MCF 10A (cell line): ENCODE measurements around the gene ZNF786. TPM values are rescaled to one million over a fixed set of nuclear protein-coding genes. Genes with fewer than 3 reads are reported as not detected.

Experiments used
- Bru-seq: library from RNA; stranded (reverse); fragments of 400-500 nt; gene quantifications from one replicate; lab custom pipeline; 2021; lab: Mats Ljungman, UMichigan
- BruChase-seq, 2 experiments: library from RNA; stranded (reverse); fragments of 400-500 nt; gene quantifications; one replicate each; lab custom pipeline; 2021; lab: Mats Ljungman, UMichigan
- BruUV-seq: library from RNA; stranded (reverse); fragments of 400-500 nt; replicated peaks from 2 replicates; lab custom pipeline; 2021; lab: Mats Ljungman, UMichigan
- CTCF ChIA-PET: fragments of 300-600 bp; sonication (Branson Sonifier 250); formaldehyde crosslinking; extraction: SDS; loops from one replicate; lab custom pipeline; 2021; ENCODE audit warnings: antibody characterized with exemption, inconsistent platforms; lab: Yijun Ruan, JAX
- POLR2A ChIA-PET: fragments of 300-600, 350-650 bp; sonication (Branson Sonifier 250); formaldehyde crosslinking; extraction: SDS; loops from one replicate; lab custom pipeline; 2020; ENCODE audit warnings: antibody characterized with exemption, inconsistent platforms; lab: Yijun Ruan, JAX
- DNase-seq: peaks from one replicate; pipeline ENCODE4 v3.0.0-alpha.2; 2018; ENCODE audit not compliant: unreplicated experiment
- H3K27ac Mint-ChIP-seq: one replicate; pipeline ENCODE4 v1.8.0; 2022; ENCODE audit warnings: mild to moderate bottlenecking, low read depth, mixed read lengths; ENCODE audit not compliant: unreplicated experiment
- H3K27me3 Mint-ChIP-seq: one replicate; pipeline ENCODE4 v1.8.0; 2022; ENCODE audit warnings: mixed read lengths; ENCODE audit not compliant: insufficient read depth, unreplicated experiment
- H3K36me3 Mint-ChIP-seq: one replicate; pipeline ENCODE4 v1.8.0; 2022; ENCODE audit warnings: mild to moderate bottlenecking, moderate library complexity, mixed read lengths; ENCODE audit not compliant: insufficient read depth, unreplicated experiment
- H3K4me1 Mint-ChIP-seq: one replicate; pipeline ENCODE4 v1.8.0; 2022; ENCODE audit warnings: mixed read lengths; ENCODE audit not compliant: insufficient read depth, unreplicated experiment
- H3K4me3 Mint-ChIP-seq: one replicate; pipeline ENCODE4 v1.8.0; 2022; ENCODE audit warnings: mild to moderate bottlenecking, moderate library complexity, mixed read lengths; ENCODE audit not compliant: unreplicated experiment
- H3K9me3 Mint-ChIP-seq: one replicate; pipeline ENCODE4 v1.8.0; 2022; ENCODE audit warnings: mixed read lengths; ENCODE audit not compliant: unreplicated experiment
- intact Hi-C: fragments of 100-400 bp; cut with micrococcal nuclease; formaldehyde crosslinking; loops from 2 replicates; pipeline ENCODE4 v1.14.1; 2022
- long read RNA-seq: library from polyadenylated mRNA; stranded (forward); transcript quantifications from one replicate; pipeline ENCODE4 v2.0.0, GENCODE V29; 2022
- total RNA-seq: library from RNA; stranded (reverse); gene quantifications from 2 replicates; pipeline ENCODE4 v1.2.3, GENCODE V29; 2022
- TF ChIP-seq, protein P1 (sequence below): fragments of 200-600 bp; IDR thresholded peaks from one replicate; pipeline ENCODE4 v1.8.0; 2022; ENCODE audit warnings: antibody characterized with exemption, mild to moderate bottlenecking; ENCODE audit not compliant: unreplicated experiment

ZNF786 gene, protein sequence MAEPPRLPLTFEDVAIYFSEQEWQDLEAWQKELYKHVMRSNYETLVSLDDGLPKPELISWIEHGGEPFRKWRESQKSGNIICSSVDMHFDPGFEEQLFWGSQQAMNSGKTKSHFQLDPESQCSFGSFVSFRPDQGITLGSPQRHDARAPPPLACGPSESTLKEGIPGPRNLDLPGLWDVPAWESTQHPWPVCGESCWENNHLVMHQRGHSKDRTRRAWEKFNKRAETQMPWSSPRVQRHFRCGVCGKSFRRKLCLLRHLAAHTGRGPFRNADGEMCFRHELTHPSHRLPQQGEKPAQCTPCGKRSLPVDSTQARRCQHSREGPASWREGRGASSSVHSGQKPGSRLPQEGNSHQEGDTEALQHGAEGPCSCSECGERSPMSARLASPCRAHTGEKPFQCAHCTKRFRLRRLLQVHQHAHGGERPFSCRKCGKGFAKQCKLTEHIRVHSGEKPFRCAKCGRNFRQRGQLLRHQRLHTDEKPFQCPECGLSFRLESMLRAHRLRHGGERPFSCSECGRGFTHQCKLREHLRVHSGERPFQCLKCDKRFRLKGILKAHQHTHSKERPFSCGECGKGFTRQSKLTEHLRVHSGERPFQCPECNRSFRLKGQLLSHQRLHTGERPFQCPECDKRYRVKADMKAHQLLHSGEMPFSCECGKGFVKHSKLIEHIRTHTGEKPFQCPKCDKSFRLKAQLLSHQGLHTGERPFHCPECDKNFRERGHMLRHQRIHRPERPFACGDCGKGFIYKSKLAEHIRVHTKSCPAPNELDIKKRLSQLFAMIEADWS
- total RNA-seq = 5.6 and 6.7 TPM in 2 replicates
- percentile 58 among the genes with signal in this experiment for Bru-seq, nascent RNA
- percentile 49 among the genes with signal in this experiment for BruChase-seq, experiment 1, labeled RNA remaining after a 6-hour chase
- BruChase-seq, experiment 2, labeled RNA remaining after a 2-hour chase = percentile 57 among the genes with signal in this experiment
- long read RNA-seq, transcript ZNF786-201 (3 exons, 3,144 nt) = minor isoform, 5 of 16 reads
- long read RNA-seq, transcript ZNF786-202 (4 exons, 2,874 nt) = major isoform, 7 of 16 reads
- long read RNA-seq, partial matches to known transcripts = 0 of 16 reads
- long read RNA-seq, other reads (novel, unspliced or antisense) = 4 of 16 reads

GRCh38 chr7:149090397-149091195 lies at the start of gene ZNF786:
TSS of gene ZNF786 (minus strand) at chr7:149090718. CDS start at chr7:149090640, 78 bp downstream.
- Mint-ChIP-seq H3K36me3 (peaks cover 6% of the 10 kb centered on the region), H3K4me1 (peaks cover 6% of the 10 kb centered on the region), H3K9me3 (no peaks in the 10 kb centered on the region), H3K4me3 (peak within 1 kb of the TSS; percentile 98), H3K27ac (peak within 1 kb of the TSS; percentile 99), H3K27me3 (no peaks in the 10 kb centered on the region)
- peak; percentile 90 for DNase-seq
- ChIA-PET CTCF (interaction anchor here (0.6 to 0.9 kb wide), 17 partner anchors 20 to 1995 kb away, joined by 3 to 5 read pairs (median 3); no protein-coding TSS in a partner anchor), POLR2A (interaction anchor here (0.6 to 2.0 kb wide), 6 partner anchors 25 to 610 kb away, joined by 3 to 8 read pairs (median 4); partner anchors contain the start of genes PDIA4 and ZNF398)
- TF ChIP-seq, protein P1, sequence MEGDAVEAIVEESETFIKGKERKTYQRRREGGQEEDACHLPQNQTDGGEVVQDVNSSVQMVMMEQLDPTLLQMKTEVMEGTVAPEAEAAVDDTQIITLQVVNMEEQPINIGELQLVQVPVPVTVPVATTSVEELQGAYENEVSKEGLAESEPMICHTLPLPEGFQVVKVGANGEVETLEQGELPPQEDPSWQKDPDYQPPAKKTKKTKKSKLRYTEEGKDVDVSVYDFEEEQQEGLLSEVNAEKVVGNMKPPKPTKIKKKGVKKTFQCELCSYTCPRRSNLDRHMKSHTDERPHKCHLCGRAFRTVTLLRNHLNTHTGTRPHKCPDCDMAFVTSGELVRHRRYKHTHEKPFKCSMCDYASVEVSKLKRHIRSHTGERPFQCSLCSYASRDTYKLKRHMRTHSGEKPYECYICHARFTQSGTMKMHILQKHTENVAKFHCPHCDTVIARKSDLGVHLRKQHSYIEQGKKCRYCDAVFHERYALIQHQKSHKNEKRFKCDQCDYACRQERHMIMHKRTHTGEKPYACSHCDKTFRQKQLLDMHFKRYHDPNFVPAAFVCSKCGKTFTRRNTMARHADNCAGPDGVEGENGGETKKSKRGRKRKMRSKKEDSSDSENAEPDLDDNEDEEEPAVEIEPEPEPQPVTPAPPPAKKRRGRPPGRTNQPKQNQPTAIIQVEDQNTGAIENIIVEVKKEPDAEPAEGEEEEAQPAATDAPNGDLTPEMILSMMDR = peak; percentile 87
- BruUV-seq = no TSS peak
- intact Hi-C loops = loop anchor here (1.0 to 5.0 kb wide), 5 partner anchors 25 to 124 kb away; partner anchors contain the start of gene ZNF425

DNA sequence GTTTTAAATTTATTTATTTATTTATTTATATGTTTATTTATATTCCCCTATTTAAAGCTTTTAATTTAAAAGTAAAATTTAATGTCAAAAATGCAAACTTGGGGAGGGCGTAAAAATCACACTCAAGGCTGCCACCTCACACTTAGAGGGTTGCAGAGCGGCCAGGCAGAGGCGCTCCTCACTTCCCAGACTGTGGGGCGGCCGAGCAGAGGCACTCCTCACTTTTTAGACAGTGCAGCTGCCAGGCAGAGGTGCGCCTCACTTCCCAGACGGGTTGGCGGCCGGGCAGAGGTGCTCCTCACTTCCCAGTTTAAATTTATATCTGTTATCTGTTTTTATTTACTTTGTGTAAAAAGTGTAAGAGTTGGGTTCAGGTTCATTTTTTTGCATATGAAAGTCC lies 45.6 kb upstream of the ZNF786 start:
- Mint-ChIP-seq H3K9me3 (no peaks in the 10 kb centered on the region), H3K27me3 (no peaks in the 10 kb centered on the region), H3K4me1 (no peaks in the 10 kb centered on the region), H3K36me3 (peaks cover 36% of the 10 kb centered on the region), H3K27ac (no peak overlapping the region), H3K4me3 (no peak overlapping the region)
- ChIA-PET POLR2A (interaction anchor here (0.6 to 1.3 kb wide), 5 partner anchors 8 to 29 kb away, joined by 3 to 5 read pairs (median 3); partner anchors contain the start of genes ZNF398 and ZNF425), CTCF (interaction anchor here (0.8 to 6.0 kb wide), 5 partner anchors 9 to 34 kb away, joined by 3 to 33 read pairs (median 3); partner anchors contain the start of gene ZNF398)
- intact Hi-C loops = no loop called here
- BruUV-seq = no TSS peak
- DNase-seq = no peak
- TF ChIP-seq, protein P1 = no peak

DNA sequence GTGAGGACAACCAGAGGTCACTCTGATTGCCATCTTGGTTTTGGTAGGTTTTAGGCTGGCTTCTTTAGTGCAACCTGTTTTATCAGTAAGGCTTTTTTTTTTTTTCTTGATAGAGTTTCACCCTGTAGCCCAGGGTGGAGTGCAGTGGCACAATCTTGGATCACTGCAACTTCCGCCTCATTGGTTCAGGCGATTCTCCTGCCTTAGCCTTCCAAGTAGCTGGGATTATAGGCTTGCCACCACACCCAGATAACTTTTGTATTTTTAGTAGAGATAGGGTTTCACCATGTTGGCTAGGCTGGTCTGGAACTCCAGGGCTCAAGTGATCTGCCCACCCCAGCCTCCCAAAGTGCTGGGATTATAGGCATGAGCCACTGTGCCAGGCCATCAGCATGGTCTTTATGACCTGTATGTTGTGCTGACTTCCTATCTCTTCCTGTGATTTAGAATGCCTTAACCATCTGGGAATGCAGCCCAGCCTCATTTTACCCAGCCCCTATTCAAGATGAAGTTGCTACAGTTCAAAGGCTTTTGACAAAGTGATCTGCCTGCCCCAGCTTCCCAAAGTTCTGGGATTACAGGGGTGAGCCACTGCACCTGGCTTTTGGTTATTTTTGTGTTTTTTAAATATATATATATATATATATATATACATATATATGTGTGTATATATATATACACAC lies 42.7 kb upstream of the ZNF786 start:
- Mint-ChIP-seq H3K27me3 (no peaks in the 10 kb centered on the region), H3K27ac (no peak overlapping the region), H3K36me3 (peaks cover 58% of the 10 kb centered on the region), H3K9me3 (peaks cover 7% of the 10 kb centered on the region), H3K4me1 (peaks cover 2% of the 10 kb centered on the region), H3K4me3 (no peak overlapping the region)
- no TSS peak for BruUV-seq
- no peak for DNase-seq
- TF ChIP-seq, protein P1 = no peak
- ChIA-PET CTCF (interaction anchor here (0.6 to 6.0 kb wide), 3 partner anchors 8 to 128 kb away, joined by 3 to 33 read pairs (median 4); partner anchors contain the start of gene ZNF398), POLR2A (interaction anchor here (0.8 to 1.0 kb wide), 2 partner anchors 15 to 62 kb away, joined by 4 read pairs; partner anchors contain the start of genes ZNF282 and ZNF398)
- intact Hi-C loops = no loop called here
